GM12891 (cell line): ENCODE results near the gene WAS.

ENCODE experiments used
- POLR2A ChIP-seq: IDR thresholded peaks from 2 replicates; pipeline ENCODE4 v1.6.1; 2011; ENCODE audit warnings: low read depth, low read length, control low read depth
- POLR2AphosphoS5 ChIP-seq: IDR thresholded peaks from 2 replicates; pipeline ENCODE4 v1.6.1; 2011; ENCODE audit warnings: low read depth, low read length, control low read depth

DNA sequence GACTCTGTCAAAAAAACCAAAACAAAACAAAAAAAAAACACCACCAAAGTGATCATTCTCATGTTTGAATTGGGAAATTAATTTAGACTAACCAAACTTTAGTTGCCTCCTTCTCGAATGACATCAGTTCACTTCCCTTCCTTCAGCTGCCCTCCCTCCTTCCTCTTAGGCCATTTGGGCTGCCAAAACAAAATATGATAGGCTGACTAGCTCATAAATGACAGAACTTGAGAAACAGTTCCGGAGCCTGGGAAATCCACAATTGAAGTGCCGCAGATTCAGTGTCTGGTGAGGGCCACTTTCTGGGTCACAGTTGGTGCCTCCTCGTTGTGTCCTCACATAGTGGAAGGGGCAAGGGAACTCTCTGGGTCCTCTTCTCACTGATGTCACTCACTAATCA lies 16.1 kb upstream of the WAS start:
- TF ChIP-seq POLR2A: no peak
- no peak for TF ChIP-seq POLR2AphosphoS5
